PC-3 (cell line): ENCODE results near the gene NTM.

ENCODE experiments used
- EZH2 ChIP-seq: fragments of 300-600 bp; sonication (generic); IDR thresholded peaks from one replicate; pipeline ENCODE4 v1.6.1; 2017; ENCODE audit warnings: antibody characterized with exemption, mild to moderate bottlenecking, low read length; ENCODE audit not compliant: unreplicated experiment
- TF ChIP-seq, protein P1 (sequence below): fragments of 300-600 bp; sonication (generic); conservative IDR thresholded peaks from 2 replicates; pipeline ENCODE4 v1.5.1; 2017; ENCODE audit warnings: antibody characterized with exemption, low read depth, mild to moderate bottlenecking, low read length

DNA sequence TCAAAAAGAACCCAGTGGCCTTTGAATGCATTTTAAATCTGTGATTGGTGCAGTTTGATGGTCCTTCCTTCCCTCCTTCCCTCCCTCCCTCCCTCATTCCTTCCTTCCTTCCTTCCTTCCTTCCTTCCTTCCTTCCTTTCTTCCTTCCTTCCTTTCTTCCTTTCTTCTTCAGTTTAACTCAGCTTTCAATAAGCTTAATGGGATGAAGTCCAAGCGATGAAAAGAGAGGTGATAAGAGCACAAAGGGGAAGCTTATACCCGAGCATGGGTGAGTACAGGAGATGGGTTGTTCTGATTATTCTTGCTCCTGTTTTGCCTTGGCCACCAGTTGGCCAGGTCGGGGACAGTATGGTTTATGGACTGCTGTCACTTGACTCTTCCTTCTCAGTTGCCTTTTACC is 605.6 kb downstream of the NTM start:
- TF ChIP-seq, protein P1, sequence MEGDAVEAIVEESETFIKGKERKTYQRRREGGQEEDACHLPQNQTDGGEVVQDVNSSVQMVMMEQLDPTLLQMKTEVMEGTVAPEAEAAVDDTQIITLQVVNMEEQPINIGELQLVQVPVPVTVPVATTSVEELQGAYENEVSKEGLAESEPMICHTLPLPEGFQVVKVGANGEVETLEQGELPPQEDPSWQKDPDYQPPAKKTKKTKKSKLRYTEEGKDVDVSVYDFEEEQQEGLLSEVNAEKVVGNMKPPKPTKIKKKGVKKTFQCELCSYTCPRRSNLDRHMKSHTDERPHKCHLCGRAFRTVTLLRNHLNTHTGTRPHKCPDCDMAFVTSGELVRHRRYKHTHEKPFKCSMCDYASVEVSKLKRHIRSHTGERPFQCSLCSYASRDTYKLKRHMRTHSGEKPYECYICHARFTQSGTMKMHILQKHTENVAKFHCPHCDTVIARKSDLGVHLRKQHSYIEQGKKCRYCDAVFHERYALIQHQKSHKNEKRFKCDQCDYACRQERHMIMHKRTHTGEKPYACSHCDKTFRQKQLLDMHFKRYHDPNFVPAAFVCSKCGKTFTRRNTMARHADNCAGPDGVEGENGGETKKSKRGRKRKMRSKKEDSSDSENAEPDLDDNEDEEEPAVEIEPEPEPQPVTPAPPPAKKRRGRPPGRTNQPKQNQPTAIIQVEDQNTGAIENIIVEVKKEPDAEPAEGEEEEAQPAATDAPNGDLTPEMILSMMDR, result no peak
- no peak for TF ChIP-seq EZH2
